ENCODE results near the gene C1QBP. TPM values are rescaled to one million over a fixed set of nuclear protein-coding genes. Genes with fewer than 3 reads are reported as not detected.
A peak's percentile ranks its signal among the peaks of the same experiment; 100 is the strongest.
"Not testable (repeated sequence)": the region's sequence is repeated elsewhere in the genome, so short reads cannot be mapped to it uniquely, and the experiment has no call there.

Gene C1QBP
- total RNA-seq, 1 donor from 2014 or later: 108 TPM

DNA sequence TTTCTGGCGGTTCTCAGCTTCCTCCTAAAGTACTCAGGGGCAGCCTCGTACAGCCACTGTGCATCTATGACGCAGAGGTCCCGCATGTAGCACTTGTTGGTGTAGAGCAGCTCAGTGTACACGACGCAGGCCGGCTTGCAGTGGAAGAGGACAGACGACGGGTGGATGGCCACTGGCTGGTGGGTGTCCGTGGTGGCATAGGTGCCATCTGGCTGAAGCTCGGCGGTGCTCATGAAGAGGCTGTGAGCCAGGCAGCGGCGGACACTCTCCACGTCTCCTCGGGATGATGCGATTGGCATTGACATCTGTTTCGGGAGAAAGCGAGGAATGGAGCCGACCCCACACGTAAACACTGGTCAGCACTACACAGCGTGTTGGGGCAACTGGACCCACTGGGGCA lies 5.3 kb upstream of the C1QBP start:
- peaks cover 7% of the 10 kb centered on the region for H3K36me3 Mint-ChIP-seq (ENCODE audit: insufficient read depth)
- H3K4me1 Mint-ChIP-seq (ENCODE audit: low read depth): no peaks in the 10 kb centered on the region
- DNase-seq (ENCODE audit: low spot score, unreplicated experiment): no peak
- H3K27ac Mint-ChIP-seq: no peak overlapping the region
- no peaks in the 10 kb centered on the region for H3K9me3 Mint-ChIP-seq (ENCODE audit: low read depth)
- H3K27me3 Mint-ChIP-seq: no peaks in the 10 kb centered on the region
- TF ChIP-seq, protein P1, sequence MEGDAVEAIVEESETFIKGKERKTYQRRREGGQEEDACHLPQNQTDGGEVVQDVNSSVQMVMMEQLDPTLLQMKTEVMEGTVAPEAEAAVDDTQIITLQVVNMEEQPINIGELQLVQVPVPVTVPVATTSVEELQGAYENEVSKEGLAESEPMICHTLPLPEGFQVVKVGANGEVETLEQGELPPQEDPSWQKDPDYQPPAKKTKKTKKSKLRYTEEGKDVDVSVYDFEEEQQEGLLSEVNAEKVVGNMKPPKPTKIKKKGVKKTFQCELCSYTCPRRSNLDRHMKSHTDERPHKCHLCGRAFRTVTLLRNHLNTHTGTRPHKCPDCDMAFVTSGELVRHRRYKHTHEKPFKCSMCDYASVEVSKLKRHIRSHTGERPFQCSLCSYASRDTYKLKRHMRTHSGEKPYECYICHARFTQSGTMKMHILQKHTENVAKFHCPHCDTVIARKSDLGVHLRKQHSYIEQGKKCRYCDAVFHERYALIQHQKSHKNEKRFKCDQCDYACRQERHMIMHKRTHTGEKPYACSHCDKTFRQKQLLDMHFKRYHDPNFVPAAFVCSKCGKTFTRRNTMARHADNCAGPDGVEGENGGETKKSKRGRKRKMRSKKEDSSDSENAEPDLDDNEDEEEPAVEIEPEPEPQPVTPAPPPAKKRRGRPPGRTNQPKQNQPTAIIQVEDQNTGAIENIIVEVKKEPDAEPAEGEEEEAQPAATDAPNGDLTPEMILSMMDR (IDR thresholded peaks at IDR 0.05; ENCODE audit: unreplicated experiment): no peak
- no peak overlapping the region for H3K4me3 Mint-ChIP-seq (ENCODE audit: low read depth)

DNA sequence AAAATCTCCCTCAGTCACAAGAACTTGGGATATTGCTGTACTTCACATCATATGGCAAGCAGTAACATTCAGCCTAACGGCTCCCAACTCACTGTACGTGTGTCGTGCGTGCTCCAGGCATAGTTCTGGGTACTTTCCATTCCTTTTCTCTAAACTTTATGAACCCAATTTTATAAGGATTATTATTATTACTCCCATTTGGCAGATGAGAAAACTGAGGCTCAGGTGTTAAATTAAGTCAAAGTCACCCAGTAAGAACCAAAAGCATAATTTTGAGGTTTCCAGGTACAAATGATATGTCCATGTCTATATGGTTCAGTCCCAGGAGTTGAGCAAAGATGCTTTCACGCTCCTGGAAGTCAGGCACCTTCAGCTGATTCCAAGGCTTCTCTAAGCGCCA lies 4.8 kb upstream of the C1QBP start:
- Mint-ChIP-seq H3K4me1 (ENCODE audit: low read depth) (no peaks in the 10 kb centered on the region), H3K9me3 (ENCODE audit: low read depth) (no peaks in the 10 kb centered on the region), H3K27ac (no peak overlapping the region), H3K27me3 (no peaks in the 10 kb centered on the region), H3K36me3 (ENCODE audit: insufficient read depth) (peaks cover 7% of the 10 kb centered on the region), H3K4me3 (ENCODE audit: low read depth) (no peak overlapping the region)
- TF ChIP-seq, protein P1 (IDR thresholded peaks at IDR 0.05; ENCODE audit: unreplicated experiment): no peak
- no peak for DNase-seq (ENCODE audit: low spot score, unreplicated experiment)

DNA sequence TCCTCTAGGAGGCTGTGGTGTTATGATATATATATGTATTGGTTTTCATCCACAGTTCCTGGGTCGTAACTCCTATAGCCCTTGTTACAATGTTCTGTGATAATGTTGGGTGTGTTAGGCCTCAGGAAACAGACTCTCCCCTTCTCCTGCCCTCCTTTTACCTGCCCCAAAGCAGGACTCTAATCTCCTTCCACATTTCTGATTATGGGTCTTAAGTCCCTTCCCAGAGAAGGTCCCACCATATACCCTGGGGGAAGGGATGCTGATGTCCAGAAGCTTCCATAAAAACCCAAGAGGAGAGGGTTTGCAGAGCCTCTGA lies 450 bp upstream of the C1QBP start:
- peaks cover 11% of the 10 kb centered on the region for H3K4me1 Mint-ChIP-seq (ENCODE audit: low read depth)
- TF ChIP-seq, protein P1 (IDR thresholded peaks at IDR 0.05; ENCODE audit: unreplicated experiment): no peak
- H3K4me3 Mint-ChIP-seq (ENCODE audit: low read depth): peak overlapping the region; percentile 85
- H3K9me3 Mint-ChIP-seq (ENCODE audit: low read depth): no peaks in the 10 kb centered on the region
- peaks cover 11% of the 10 kb centered on the region for H3K36me3 Mint-ChIP-seq (ENCODE audit: insufficient read depth)
- peak overlapping the region; percentile 74 for H3K27ac Mint-ChIP-seq
- DNase-seq (ENCODE audit: low spot score, unreplicated experiment): no peak
- no peaks in the 10 kb centered on the region for H3K27me3 Mint-ChIP-seq

DNA sequence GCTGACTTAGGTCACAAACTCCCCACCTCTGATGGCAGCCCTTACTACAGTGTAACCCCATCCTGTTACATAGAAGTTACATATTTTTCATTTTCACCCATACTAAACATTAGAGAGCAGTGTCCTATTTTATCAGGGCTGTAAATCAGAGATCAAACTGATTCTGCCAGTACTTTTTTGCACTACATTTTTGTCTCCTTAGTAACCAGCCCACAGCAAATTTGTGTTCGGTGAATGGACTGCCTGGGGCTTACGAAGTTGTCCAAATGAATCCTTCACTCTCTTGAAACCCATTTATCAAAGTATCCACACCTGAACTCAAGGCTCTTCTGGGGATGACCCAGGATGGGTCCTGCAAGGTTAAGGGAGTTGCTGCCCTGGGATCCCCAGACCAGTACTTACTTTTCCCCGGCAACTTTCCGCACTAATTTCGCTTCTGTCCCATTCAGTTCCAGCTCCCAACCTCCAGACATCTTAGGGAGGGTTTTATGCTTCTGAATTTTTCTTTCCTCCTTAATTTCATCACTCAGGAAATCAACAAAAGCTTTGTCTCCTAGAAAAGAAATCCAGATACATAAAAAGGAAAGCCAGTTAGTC lies 1.1 kb downstream of the C1QBP start:
- Mint-ChIP-seq H3K9me3 (ENCODE audit: low read depth) (no peaks in the 10 kb centered on the region), H3K27ac (peak overlapping the region; percentile 89), H3K4me1 (ENCODE audit: low read depth) (peaks cover 11% of the 10 kb centered on the region), H3K36me3 (ENCODE audit: insufficient read depth) (peaks cover 12% of the 10 kb centered on the region), H3K27me3 (no peaks in the 10 kb centered on the region), H3K4me3 (ENCODE audit: low read depth) (peak overlapping the region; percentile 85)
- DNase-seq (ENCODE audit: low spot score, unreplicated experiment): no peak
- TF ChIP-seq, protein P1 (IDR thresholded peaks at IDR 0.05; ENCODE audit: unreplicated experiment): no peak

DNA sequence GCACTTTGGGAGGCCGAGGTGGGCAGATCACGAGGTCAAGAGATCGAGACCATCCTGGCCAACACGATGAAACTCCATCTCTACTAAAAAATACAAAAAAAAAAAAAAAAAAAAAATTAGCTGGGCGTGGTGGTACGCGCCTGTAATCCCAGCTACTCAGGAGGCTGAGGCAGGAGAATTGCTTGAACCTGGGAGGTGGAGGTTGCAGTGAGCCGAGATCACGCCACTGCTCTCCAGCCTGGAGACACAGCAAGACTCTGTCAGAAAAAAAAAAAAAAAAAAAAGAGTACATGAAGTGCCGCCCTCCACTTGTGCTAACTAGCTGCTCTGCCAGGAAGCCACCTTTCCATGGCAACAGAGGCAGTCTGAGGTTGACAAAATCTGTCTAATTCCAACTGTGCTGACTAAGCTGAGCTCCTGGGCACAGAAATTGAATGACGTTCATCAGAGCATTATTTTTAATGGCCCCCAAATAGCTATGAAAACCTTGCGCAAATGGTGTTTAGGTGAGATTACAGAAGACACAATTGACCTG lies 3.1 kb downstream of the C1QBP start:
- DNase-seq (ENCODE audit: low spot score, unreplicated experiment); H3K27ac Mint-ChIP-seq; H3K4me3 Mint-ChIP-seq (ENCODE audit: low read depth); H3K9me3 Mint-ChIP-seq (ENCODE audit: low read depth); H3K27me3 Mint-ChIP-seq: not testable (repeated sequence)
- H3K4me1 Mint-ChIP-seq (ENCODE audit: low read depth): peaks cover 11% of the 10 kb centered on the region
- H3K36me3 Mint-ChIP-seq (ENCODE audit: insufficient read depth): peaks cover 20% of the 10 kb centered on the region

DNA sequence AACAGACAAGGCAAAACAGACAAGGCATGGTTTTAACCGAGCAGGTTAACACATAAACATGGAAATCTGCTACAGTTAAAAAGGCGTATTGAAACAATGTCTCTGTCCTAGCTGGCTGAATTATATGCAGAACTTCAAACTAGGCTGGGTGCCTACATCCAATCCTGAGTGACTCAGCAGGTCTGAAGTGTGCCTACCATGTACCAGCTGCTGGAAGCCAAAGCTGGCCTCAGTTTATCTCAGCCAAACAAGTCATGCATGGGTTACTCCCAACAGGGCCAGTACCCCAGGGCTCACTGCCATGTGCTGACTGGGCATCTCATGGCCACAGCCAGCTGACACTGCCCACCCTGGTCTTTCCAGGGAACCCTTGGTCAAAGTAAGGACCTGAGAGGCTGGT lies 4.0 kb downstream of the C1QBP start:
- Mint-ChIP-seq H3K4me3 (ENCODE audit: low read depth) (no peak overlapping the region), H3K4me1 (ENCODE audit: low read depth) (peaks cover 11% of the 10 kb centered on the region), H3K36me3 (ENCODE audit: insufficient read depth) (peaks cover 24% of the 10 kb centered on the region), H3K9me3 (ENCODE audit: low read depth) (no peaks in the 10 kb centered on the region), H3K27me3 (no peaks in the 10 kb centered on the region), H3K27ac (no peak overlapping the region)
- TF ChIP-seq, protein P1 (IDR thresholded peaks at IDR 0.05; ENCODE audit: unreplicated experiment): no peak
- no peak for DNase-seq (ENCODE audit: low spot score, unreplicated experiment)
